Cortex of kidney (tissue), 1 donor: ENCODE results near the gene NMNAT2.

ENCODE experiments used
- DNase-seq: peaks from one replicate; lab custom pipeline; 2025; lab: John Stamatoyannopoulos, UW

NMNAT2 gene

GRCh38 chr1:183210681-183211080, 207.5 kb downstream of the NMNAT2 start:
- DNase-seq: no peak

GRCh38 chr1:183209533-183210158, 208.5 kb downstream of the NMNAT2 start:
- DNase-seq: no peak

GRCh38 chr1:183206538-183207122, 211.6 kb downstream of the NMNAT2 start:
- DNase-seq: no peak

GRCh38 chr1:183205196-183205781, 212.9 kb downstream of the NMNAT2 start:
- DNase-seq: no peak

- no peak for DNase-seq
Observed at GRCh38 chr1:183203094-183203493, 215.1 kb downstream of the NMNAT2 start.

GRCh38 chr1:183200451-183200850, 217.7 kb downstream of the NMNAT2 start:
- DNase-seq: no peak

GRCh38 chr1:183199304-183199703, 218.9 kb downstream of the NMNAT2 start:
- DNase-seq: no peak

GRCh38 chr1:183198463-183198862, 219.7 kb downstream of the NMNAT2 start:
- DNase-seq: no peak
